ENCODE measurements around the gene TBX20. TPM values are rescaled to one million over a fixed set of nuclear protein-coding genes. Genes with fewer than 3 reads are reported as not detected.

The TBX20 gene
- total RNA-seq, result 100 to 1,000 TPM; 180 to 254 (median 236) TPM
- 14.8 TPM for polyA plus RNA-seq
- long read RNA-seq, donor 1, partial matches to known transcripts, result 5 of 25 reads
- long read RNA-seq, donor 1, other reads (novel, unspliced or antisense), result 18 of 25 reads
- long read RNA-seq, donor 2, partial matches to known transcripts, result 3 of 6 reads
- long read RNA-seq, donor 2, other reads (novel, unspliced or antisense), result 2 of 6 reads
- long read RNA-seq, donor 3, partial matches to known transcripts, result 2 of 37 reads
- long read RNA-seq, donor 3, other reads (novel, unspliced or antisense), result 35 of 37 reads
- long read RNA-seq, donor 4, partial matches to known transcripts, result 4 of 6 reads
- long read RNA-seq, donor 4, other reads (novel, unspliced or antisense), result 2 of 6 reads

GRCh38 chr7:35253710-35254495 lies at the start of gene TBX20:
Gene TBX20, minus strand, starts transcription at chr7:35254100. Its CDS starts 480 bp downstream, at chr7:35253620.
- peak; percentile 85 for ATAC-seq
- intact Hi-C loops (cut with DNase I), result loop anchor here in 2 of 4 donors (10.0 kb wide), 2 partner anchors 131 to 171 kb away; no protein-coding TSS in a partner anchor
- no peaks in the 10 kb centered on the region for H3K27me3 ChIP-seq (ENCODE audit: control insufficient read depth, insufficient read depth)
- 1% methylated on average over 76 of the region's 76 CpGs for WGBS
- peak; percentile 88 to 96 (median 94) for DNase-seq
- no peaks in the 10 kb centered on the region for H3K4me1 ChIP-seq (ENCODE audit: control insufficient read depth, insufficient read depth, low read length)
- H3K27ac ChIP-seq (ENCODE audit: low read length), result peak within 1 kb of the TSS; percentile 82
- H3K9me3 ChIP-seq (ENCODE audit: control insufficient read depth, low read length), result no peaks in the 10 kb centered on the region
- peak within 1 kb of the TSS; percentile 89 for H3K4me3 ChIP-seq (ENCODE audit: low read length)

GRCh38 chr7:35289376-35289775 lies 35.5 kb upstream of the TBX20 start:
- Histone ChIP-seq H3K4me1 (ENCODE audit: control insufficient read depth, insufficient read depth, low read length) (no peaks in the 10 kb centered on the region), H3K27me3 (ENCODE audit: control insufficient read depth, insufficient read depth) (no peaks in the 10 kb centered on the region), H3K27ac (ENCODE audit: low read length) (no peak overlapping the region), H3K9me3 (ENCODE audit: control insufficient read depth, low read length) (no peaks in the 10 kb centered on the region), H3K4me3 (ENCODE audit: low read length) (no peak overlapping the region)
- DNase-seq (no peak), ATAC-seq (no peak)
- WGBS, result 77% methylated on average over 6 of the region's 6 CpGs
- intact Hi-C loops (cut with DNase I), result loop anchor here in 1 of 4 donors (10.0 kb wide), 1 partner anchor 85 kb away; no protein-coding TSS in a partner anchor

GRCh38 chr7:35286986-35287385 lies 33.1 kb upstream of the TBX20 start:
- Histone ChIP-seq H3K27ac (ENCODE audit: low read length) (no peak overlapping the region), H3K27me3 (ENCODE audit: control insufficient read depth, insufficient read depth) (no peaks in the 10 kb centered on the region), H3K4me1 (ENCODE audit: control insufficient read depth, insufficient read depth, low read length) (no peaks in the 10 kb centered on the region), H3K9me3 (ENCODE audit: control insufficient read depth, low read length) (no peaks in the 10 kb centered on the region), H3K4me3 (ENCODE audit: low read length) (no peak overlapping the region)
- no peak for ATAC-seq
- 62% methylated on average over 3 of the region's 3 CpGs for WGBS
- intact Hi-C loops (cut with DNase I), result loop anchor here in 1 of 4 donors (10.0 kb wide), 1 partner anchor 88 kb away; no protein-coding TSS in a partner anchor
- no peak for DNase-seq

GRCh38 chr7:35286422-35286821 lies 32.5 kb upstream of the TBX20 start:
- Histone ChIP-seq H3K9me3 (ENCODE audit: control insufficient read depth, low read length) (no peaks in the 10 kb centered on the region), H3K4me1 (ENCODE audit: control insufficient read depth, insufficient read depth, low read length) (no peaks in the 10 kb centered on the region), H3K4me3 (ENCODE audit: low read length) (no peak overlapping the region), H3K27ac (ENCODE audit: low read length) (no peak overlapping the region), H3K27me3 (ENCODE audit: control insufficient read depth, insufficient read depth) (no peaks in the 10 kb centered on the region)
- intact Hi-C loops (cut with DNase I), result loop anchor here in 1 of 4 donors (10.0 kb wide), 1 partner anchor 88 kb away; no protein-coding TSS in a partner anchor
- ATAC-seq (no peak), DNase-seq (no peak)

- DNase-seq (no peak), ATAC-seq (no peak)
- Histone ChIP-seq H3K27me3 (ENCODE audit: control insufficient read depth, insufficient read depth) (no peaks in the 10 kb centered on the region), H3K27ac (ENCODE audit: low read length) (no peak overlapping the region), H3K4me3 (ENCODE audit: low read length) (no peak overlapping the region), H3K4me1 (ENCODE audit: control insufficient read depth, insufficient read depth, low read length) (no peaks in the 10 kb centered on the region), H3K9me3 (ENCODE audit: control insufficient read depth, low read length) (no peaks in the 10 kb centered on the region)
- WGBS, result 0% methylated on average over 1 of the region's 1 CpG
- intact Hi-C loops (cut with DNase I), result loop anchor here in 1 of 4 donors (10.0 kb wide), 1 partner anchor 89 kb away; no protein-coding TSS in a partner anchor
Observed at GRCh38 chr7:35285799-35286198, 31.9 kb upstream of the TBX20 start.

GRCh38 chr7:35280902-35281301 lies 27.0 kb upstream of the TBX20 start:
- ATAC-seq (no peak), DNase-seq (no peak)
- Histone ChIP-seq H3K4me1 (ENCODE audit: control insufficient read depth, insufficient read depth, low read length) (no peaks in the 10 kb centered on the region), H3K9me3 (ENCODE audit: control insufficient read depth, low read length) (no peaks in the 10 kb centered on the region), H3K27me3 (ENCODE audit: control insufficient read depth, insufficient read depth) (peaks cover 2% of the 10 kb centered on the region), H3K4me3 (ENCODE audit: low read length) (no peak overlapping the region), H3K27ac (ENCODE audit: low read length) (no peak overlapping the region)
- WGBS, result 66% methylated on average over 4 of the region's 4 CpGs
- intact Hi-C loops (cut with DNase I), result loop anchor here in 1 of 4 donors (10.0 kb wide), 1 partner anchor 94 kb away; no protein-coding TSS in a partner anchor

- DNase-seq (no peak), ATAC-seq (peak; percentile 61 to 80)
- intact Hi-C loops (cut with DNase I), result no loop called here
- H3K4me1 ChIP-seq (ENCODE audit: control insufficient read depth, insufficient read depth, low read length), result no peaks in the 10 kb centered on the region
- no peak overlapping the region for H3K27ac ChIP-seq (ENCODE audit: low read length)
- peaks cover 2% of the 10 kb centered on the region for H3K27me3 ChIP-seq (ENCODE audit: control insufficient read depth, insufficient read depth)
- WGBS, result 73% methylated on average over 1 of the region's 1 CpG
- no peak overlapping the region for H3K4me3 ChIP-seq (ENCODE audit: low read length)
- no peaks in the 10 kb centered on the region for H3K9me3 ChIP-seq (ENCODE audit: control insufficient read depth, low read length)
Observed at GRCh38 chr7:35277359-35277758, 23.5 kb upstream of the TBX20 start.

- intact Hi-C loops (cut with DNase I), result no loop called here
- DNase-seq (no peak), ATAC-seq (no peak)
- H3K4me3 ChIP-seq (ENCODE audit: low read length), result no peak overlapping the region
- no peaks in the 10 kb centered on the region for H3K9me3 ChIP-seq (ENCODE audit: control insufficient read depth, low read length)
- H3K4me1 ChIP-seq (ENCODE audit: control insufficient read depth, insufficient read depth, low read length), result no peaks in the 10 kb centered on the region
- no peaks in the 10 kb centered on the region for H3K27me3 ChIP-seq (ENCODE audit: control insufficient read depth, insufficient read depth)
- 83% methylated on average over 1 of the region's 1 CpG for WGBS
- no peak overlapping the region for H3K27ac ChIP-seq (ENCODE audit: low read length)
Observed at GRCh38 chr7:35272246-35272645, 18.3 kb upstream of the TBX20 start.

GRCh38 chr7:35268953-35269352 lies 15.1 kb upstream of the TBX20 start:
- intact Hi-C loops (cut with DNase I), result loop anchor here in 1 of 4 donors (10.0 kb wide), 1 partner anchor 106 kb away; no protein-coding TSS in a partner anchor
- ATAC-seq, result peak in 1 of 2 donors; percentile 63
- no peak overlapping the region for H3K4me3 ChIP-seq (ENCODE audit: low read length)
- H3K9me3 ChIP-seq (ENCODE audit: control insufficient read depth, low read length), result no peaks in the 10 kb centered on the region
- WGBS, result 62% methylated on average over 5 of the region's 5 CpGs
- no peaks in the 10 kb centered on the region for H3K27me3 ChIP-seq (ENCODE audit: control insufficient read depth, insufficient read depth)
- DNase-seq, result no peak
- no peak overlapping the region for H3K27ac ChIP-seq (ENCODE audit: low read length)
- no peaks in the 10 kb centered on the region for H3K4me1 ChIP-seq (ENCODE audit: control insufficient read depth, insufficient read depth, low read length)

GRCh38 chr7:35267411-35267810 lies 13.5 kb upstream of the TBX20 start:
- Histone ChIP-seq H3K27me3 (ENCODE audit: control insufficient read depth, insufficient read depth) (no peaks in the 10 kb centered on the region), H3K4me3 (ENCODE audit: low read length) (no peak overlapping the region), H3K4me1 (ENCODE audit: control insufficient read depth, insufficient read depth, low read length) (peaks cover 2% of the 10 kb centered on the region), H3K27ac (ENCODE audit: low read length) (no peak overlapping the region), H3K9me3 (ENCODE audit: control insufficient read depth, low read length) (no peaks in the 10 kb centered on the region)
- no peak for DNase-seq
- intact Hi-C loops (cut with DNase I), result loop anchor here in 1 of 4 donors (10.0 kb wide), 1 partner anchor 107 kb away; no protein-coding TSS in a partner anchor
- ATAC-seq, result no peak

GRCh38 chr7:35263396-35263795 lies 9.5 kb upstream of the TBX20 start:
- Histone ChIP-seq H3K4me1 (ENCODE audit: control insufficient read depth, insufficient read depth, low read length) (peaks cover 5% of the 10 kb centered on the region), H3K27me3 (ENCODE audit: control insufficient read depth, insufficient read depth) (no peaks in the 10 kb centered on the region), H3K9me3 (ENCODE audit: control insufficient read depth, low read length) (no peaks in the 10 kb centered on the region), H3K27ac (ENCODE audit: low read length) (no peak overlapping the region), H3K4me3 (ENCODE audit: low read length) (no peak overlapping the region)
- peak; percentile 63 to 81 for ATAC-seq
- intact Hi-C loops (cut with DNase I), result loop anchor here in 2 of 4 donors (5.0 to 10.0 kb wide), 2 partner anchors 111 to 124 kb away; no protein-coding TSS in a partner anchor
- peak; percentile 63 to 90 (median 85) for DNase-seq
- WGBS, result 15% methylated on average over 2 of the region's 2 CpGs

Measured in right cardiac atrium (tissue), 5 donors.